ENCODE measurements around the gene NR2E3.
"Not testable (repeated sequence)": the region's sequence is repeated elsewhere in the genome, so short reads cannot be mapped to it uniquely, and the experiment has no call there.

Gene NR2E3

DNA sequence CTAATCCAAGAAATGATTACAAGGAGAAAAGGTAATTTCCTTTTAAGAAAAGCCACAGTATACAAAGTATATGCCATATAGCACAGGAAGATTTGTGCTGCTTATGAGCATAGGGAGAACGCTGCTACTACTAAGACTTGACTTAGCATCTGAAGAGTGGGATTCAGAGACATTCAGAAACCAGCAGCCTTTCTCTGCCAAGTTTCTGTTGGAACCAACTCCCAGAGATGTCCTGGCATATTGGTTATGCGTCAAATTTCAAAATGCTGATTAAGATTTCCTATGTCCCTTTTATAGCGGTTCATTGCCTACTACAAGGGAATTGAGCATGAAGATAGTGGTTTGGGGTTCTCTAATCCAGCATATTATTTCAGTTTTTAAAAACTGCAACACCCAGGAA is 4.9 kb downstream of the NR2E3 start:
- DNase-seq (ENCODE audit: low read depth) = no peak

DNA sequence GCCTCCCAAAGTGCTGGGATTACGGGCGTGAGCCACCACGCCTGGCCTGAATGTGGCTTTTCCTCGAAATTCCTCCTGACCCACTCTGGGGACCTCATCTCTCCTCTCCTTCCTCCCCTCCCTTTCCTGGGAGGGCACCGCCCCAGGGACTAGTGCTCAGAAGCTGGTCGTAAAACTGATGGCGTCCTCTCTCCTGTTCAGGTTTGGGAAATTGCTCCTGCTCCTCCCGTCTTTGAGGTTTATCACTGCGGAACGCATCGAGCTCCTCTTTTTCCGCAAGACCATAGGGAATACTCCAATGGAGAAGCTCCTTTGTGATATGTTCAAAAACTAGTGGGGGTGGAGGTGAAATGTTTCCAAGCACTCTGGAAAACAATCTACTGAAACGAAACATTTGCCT is 7.0 kb downstream of the NR2E3 start:
- DNase-seq (ENCODE audit: low read depth) = no peak

GRCh38 chr15:71820127-71820526 is 9.8 kb downstream of the NR2E3 start:
- no peak for DNase-seq (ENCODE audit: low read depth)

DNA sequence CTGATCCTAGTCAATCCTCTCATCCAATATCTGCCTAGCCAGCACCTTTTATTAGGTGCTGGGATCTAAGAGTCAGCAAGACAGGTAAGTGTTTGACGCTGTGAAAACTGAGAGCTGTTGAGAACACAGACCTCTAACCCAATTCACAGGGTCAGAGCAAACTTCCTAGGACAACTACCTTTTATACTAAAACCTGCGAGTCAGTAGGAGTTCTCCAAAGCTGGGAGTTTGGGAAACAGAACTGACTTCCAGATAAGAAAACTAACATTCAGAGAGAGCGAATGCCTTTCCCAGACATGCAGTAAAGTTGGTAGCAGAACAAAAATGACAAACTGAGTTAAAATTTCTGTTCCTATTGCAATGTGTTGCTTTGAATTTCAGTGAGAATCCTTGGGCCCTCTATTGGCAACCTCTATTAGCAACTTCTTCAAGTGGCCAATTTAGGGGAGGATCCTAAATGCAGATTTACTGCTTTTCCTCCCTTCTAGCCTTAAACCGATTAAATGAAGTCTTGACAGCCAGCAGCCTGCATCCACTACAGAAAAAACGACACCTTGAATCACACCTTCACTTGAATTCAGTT is 11.3 kb downstream of the NR2E3 start:
- DNase-seq (ENCODE audit: low read depth) = no peak

GRCh38 chr15:71822890-71823630 is 12.7 kb downstream of the NR2E3 start:
- DNase-seq (ENCODE audit: low read depth) = no peak

DNA sequence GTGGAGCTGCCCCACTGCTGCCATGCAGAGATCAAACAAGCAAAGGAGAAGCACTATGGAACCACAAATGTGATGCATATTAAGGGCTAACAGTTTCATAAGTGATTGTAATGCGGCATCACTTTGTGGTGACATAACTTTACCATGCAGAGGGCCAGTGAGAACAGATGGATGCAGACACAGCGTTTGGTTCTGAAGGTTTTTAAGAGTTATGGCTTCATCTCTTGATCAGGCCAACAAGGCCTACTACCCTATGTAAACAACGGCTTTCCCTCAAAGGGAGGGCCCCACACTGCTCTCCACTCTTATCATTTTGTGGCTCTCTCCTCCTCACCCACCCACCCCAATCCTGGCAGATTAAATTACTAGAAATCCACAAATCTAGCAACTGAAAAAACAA is 13.4 kb downstream of the NR2E3 start:
- no peak for DNase-seq (ENCODE audit: low read depth)

DNA sequence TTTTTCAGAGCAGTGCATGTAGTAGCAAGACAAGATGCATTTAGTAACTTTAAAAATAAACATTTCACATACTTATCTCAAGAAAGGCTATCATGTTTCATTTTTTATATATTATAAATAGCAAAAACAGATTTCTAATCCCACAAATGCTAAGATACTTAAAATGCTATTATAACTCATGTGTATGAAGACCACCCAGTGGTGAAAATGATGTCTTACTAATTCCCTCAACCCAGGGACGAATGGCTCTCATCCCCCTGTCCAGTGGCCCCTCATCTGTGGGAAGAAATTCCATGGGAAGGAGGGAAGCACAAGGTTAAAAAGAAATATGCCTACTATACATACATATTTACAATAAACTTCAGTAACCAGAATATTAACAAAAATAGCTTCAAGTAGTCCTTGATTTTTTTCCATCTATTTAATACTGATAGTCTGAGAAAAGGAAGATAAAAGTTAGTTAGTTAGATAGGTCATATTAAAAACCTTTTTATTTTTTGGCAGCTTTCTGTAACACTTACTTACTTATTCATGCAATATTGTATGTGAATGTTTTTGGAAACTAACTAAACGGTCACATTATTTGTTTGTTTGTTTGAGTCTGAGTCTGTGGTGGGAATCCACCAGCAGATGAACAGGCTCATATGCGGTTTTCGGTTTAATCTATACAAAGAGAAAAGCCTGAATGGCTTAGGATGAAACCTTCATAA is 14.8 kb downstream of the NR2E3 start:
- no peak for DNase-seq (ENCODE audit: low read depth)

DNA sequence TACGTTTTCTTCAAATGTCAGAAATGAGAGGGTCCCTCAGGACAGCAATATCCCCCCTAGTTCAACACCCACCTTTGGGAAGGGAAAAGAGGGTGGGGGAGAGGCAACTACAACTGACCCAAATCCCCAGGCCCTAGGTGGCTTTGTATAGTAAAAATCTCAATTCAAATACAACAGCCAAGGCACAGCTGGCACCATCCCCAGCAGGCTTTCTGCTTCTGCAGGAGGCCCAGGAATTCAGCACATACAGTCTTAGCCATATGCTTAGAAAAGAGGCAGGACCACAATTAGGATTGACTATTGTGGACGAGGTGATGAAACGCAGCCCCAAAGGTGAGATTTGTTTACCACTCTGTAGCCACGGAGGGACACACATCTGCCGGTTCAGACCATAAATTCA is 15.8 kb downstream of the NR2E3 start:
- no peak for DNase-seq (ENCODE audit: low read depth)

- no peak for DNase-seq (ENCODE audit: low read depth)
Observed at GRCh38 chr15:71830981-71831380, 20.6 kb downstream of the NR2E3 start.

GRCh38 chr15:71841563-71841962 is 31.2 kb downstream of the NR2E3 start:
- DNase-seq (ENCODE audit: low read depth) = no peak

GRCh38 chr15:71844916-71845315 is 34.6 kb downstream of the NR2E3 start:
- no peak for DNase-seq (ENCODE audit: low read depth)

GRCh38 chr15:71853543-71853942 is 43.2 kb downstream of the NR2E3 start:
- DNase-seq (ENCODE audit: low read depth) = no peak

GRCh38 chr15:71858232-71858631 is 47.9 kb downstream of the NR2E3 start:
- not testable (repeated sequence) for DNase-seq (ENCODE audit: low read depth)
